Activated T-helper 2 cell treated with anti-CD3 and anti-CD28 coated beads, Interferon-gamma antibody, Interleukin-2, Interleukin-4, amounts not matched to agents 10 μg/mL and 5 μg/mL and 100 μg/mL, durations not matched to agents 14 hours and 24 hours and 36 hours (primary cell): ENCODE data around the gene SCAANT1. TPM values are rescaled to one million over a fixed set of nuclear protein-coding genes. Genes with fewer than 3 reads are reported as not detected.
A peak's percentile ranks its signal among the peaks of the same experiment; 100 is the strongest.

Source experiments
- DNase-seq: peaks from one replicate; pipeline ENCODE4 v3.0.0; 2021; ENCODE audit warnings: low spot score
- H3K27ac Mint-ChIP-seq: one replicate; pipeline ENCODE4 v1.8.0; 2021; ENCODE audit warnings: mixed read lengths
- H3K27me3 Mint-ChIP-seq: one replicate; pipeline ENCODE4 v1.8.0; 2021; ENCODE audit warnings: low read depth, mixed read lengths
- H3K36me3 Mint-ChIP-seq: one replicate; pipeline ENCODE4 v1.8.0; 2021; ENCODE audit warnings: low read depth, mixed read lengths
- H3K4me1 Mint-ChIP-seq: one replicate; pipeline ENCODE4 v1.8.0; 2021; ENCODE audit warnings: low read depth, mixed read lengths
- H3K4me3 Mint-ChIP-seq: one replicate; pipeline ENCODE4 v1.8.0; 2021; ENCODE audit warnings: low read depth, mild to moderate bottlenecking, moderate library complexity, mixed read lengths
- H3K9me3 Mint-ChIP-seq: one replicate; pipeline ENCODE4 v1.8.0; 2021; ENCODE audit warnings: mixed read lengths
- intact Hi-C: fragments of 100-400 bp; cut with micrococcal nuclease; formaldehyde crosslinking; loops from one replicate; pipeline ENCODE4 v1.15.1; 2023
- total RNA-seq: library from RNA; stranded (reverse); gene quantifications from 2 replicates; pipeline ENCODE4 v1.2.3, GENCODE V29; 2022

SCAANT1 gene
- total RNA-seq, 1 donor from 2014 or later: 1.8 TPM

DNA sequence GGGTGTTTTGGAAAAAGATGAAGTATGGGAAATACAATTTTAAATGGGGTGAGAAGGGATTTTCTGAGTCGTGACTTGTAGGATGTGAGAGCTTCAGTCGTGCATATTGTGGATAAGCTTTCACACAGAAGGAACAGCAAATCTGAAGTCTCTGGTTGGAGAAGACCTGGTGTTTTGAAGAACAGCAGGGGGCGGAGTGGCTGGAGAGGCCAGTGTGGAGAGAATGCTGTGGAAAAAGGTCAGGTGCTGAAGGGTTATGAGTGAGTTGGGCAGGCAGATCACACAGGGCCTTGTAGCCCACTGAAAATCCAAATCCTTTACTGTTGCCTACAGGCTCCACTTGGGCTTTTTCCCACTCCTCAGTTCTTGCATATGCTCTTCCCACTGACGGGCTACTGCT is 14.1 kb upstream of the SCAANT1 start:
- Mint-ChIP-seq H3K27ac (no peak overlapping the region), H3K27me3 (no peaks in the 10 kb centered on the region)

DNA sequence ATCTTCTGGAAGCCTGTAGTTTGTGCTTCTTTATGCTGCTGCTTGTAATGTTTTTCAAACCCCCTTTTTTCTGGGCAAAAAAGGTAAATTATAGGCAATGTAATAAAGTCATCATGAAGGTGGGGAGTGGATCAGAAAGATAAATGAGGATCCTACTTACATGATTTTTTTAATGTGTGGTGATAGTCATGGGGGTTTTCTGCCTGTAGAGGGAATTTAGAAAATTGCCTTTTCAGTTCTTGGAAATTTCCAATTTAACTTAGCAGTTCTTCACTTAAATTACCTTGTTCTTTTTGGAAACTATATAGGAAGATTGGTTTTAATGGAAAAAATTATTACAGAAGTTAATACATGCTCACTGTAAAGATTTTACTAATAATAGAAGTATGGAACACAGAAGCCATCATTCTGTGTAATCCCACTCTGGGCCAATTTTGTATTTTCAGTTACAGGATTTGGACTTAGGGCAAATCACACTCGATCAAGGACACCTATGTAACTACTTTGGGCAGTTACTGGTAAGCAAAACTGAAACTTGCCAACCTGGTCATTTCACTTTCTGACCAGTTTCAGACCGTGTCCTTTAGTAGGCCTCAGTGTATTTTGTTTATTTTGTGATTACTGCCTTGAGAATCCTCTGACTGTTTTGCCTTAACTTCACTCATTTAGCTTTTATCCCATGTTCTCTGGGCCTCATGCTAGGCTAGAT is 10.5 kb upstream of the SCAANT1 start:
- no peaks in the 10 kb centered on the region for H3K9me3 Mint-ChIP-seq
- H3K27me3 Mint-ChIP-seq: no peaks in the 10 kb centered on the region
- peaks cover 34% of the 10 kb centered on the region for H3K4me1 Mint-ChIP-seq
- H3K27ac Mint-ChIP-seq: no peak overlapping the region
- no peak overlapping the region for H3K4me3 Mint-ChIP-seq
- no peak for DNase-seq
- H3K36me3 Mint-ChIP-seq: peaks cover 84% of the 10 kb centered on the region
- intact Hi-C loops: no loop called here

More for the DNA sequence above, 14.1 kb upstream of the SCAANT1 start:
- no peak for DNase-seq
- Mint-ChIP-seq H3K4me1 (peaks cover 17% of the 10 kb centered on the region), H3K4me3 (no peak overlapping the region), H3K36me3 (peaks cover 72% of the 10 kb centered on the region), H3K9me3 (no peaks in the 10 kb centered on the region)
- intact Hi-C loops: no loop called here

DNA sequence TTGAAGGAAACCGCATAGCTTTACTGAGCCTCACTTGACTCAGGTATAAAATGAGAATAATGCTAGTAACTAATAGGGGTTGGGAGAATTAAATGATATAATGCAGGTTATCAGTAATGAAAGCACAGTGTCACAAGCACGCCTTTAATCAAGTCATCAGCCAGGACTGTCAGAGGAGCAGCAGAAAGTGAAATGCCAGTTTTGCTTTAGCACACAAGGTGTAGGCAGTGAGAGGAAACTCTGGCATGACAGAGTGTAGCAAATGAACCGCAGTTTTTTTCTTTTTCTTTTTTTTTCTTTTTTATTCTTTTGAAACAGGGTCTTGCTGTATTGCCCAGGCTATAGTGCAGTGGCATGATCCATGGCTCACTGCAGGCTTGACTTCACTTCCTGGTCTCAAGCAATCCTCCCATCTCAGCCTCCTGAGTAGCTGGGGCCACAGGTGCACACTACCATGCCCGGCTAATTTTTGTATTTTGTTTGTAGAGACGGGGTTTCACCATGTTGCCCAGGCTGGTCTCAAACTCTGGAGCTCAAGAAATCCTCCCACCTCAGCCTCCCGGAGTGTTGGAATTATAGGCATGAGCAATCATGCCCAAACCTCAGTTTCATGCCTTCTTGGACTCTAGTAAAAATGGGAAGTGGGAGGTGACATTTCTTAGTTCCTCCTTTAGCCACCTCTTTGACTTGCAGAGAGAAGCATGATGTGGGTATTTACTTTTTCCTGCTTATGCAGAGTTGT is 9.7 kb upstream of the SCAANT1 start:
- no peak for DNase-seq
- intact Hi-C loops: no loop called here
- H3K4me3 Mint-ChIP-seq: no peak overlapping the region
- no peak overlapping the region for H3K27ac Mint-ChIP-seq
- H3K4me1 Mint-ChIP-seq: peaks cover 37% of the 10 kb centered on the region
- peaks cover 84% of the 10 kb centered on the region for H3K36me3 Mint-ChIP-seq
- H3K27me3 Mint-ChIP-seq: no peaks in the 10 kb centered on the region
- H3K9me3 Mint-ChIP-seq: no peaks in the 10 kb centered on the region

DNA sequence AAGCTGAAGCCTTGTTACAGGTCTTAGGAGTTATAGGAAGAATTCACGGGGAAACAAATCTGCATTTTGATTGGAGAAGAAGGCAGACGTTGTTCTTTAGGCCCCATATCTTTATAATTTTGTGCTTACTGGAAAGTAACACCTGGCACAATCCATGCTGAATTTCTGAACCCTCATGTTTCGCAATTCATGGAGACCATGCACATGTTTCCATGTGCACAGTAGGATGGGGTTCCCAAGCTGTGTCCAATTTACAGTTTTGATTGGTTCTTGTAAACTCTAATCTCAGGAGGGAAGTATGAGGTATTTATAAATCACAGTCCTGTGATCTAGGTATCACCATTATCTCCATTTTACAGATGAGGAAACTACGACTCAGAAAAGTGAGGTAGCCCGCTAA is 7.8 kb upstream of the SCAANT1 start:
- peaks cover 35% of the 10 kb centered on the region for H3K4me1 Mint-ChIP-seq
- no peaks in the 10 kb centered on the region for H3K9me3 Mint-ChIP-seq
- peaks cover 79% of the 10 kb centered on the region for H3K36me3 Mint-ChIP-seq
- H3K27me3 Mint-ChIP-seq: no peaks in the 10 kb centered on the region
- H3K27ac Mint-ChIP-seq: no peak overlapping the region
- no peak overlapping the region for H3K4me3 Mint-ChIP-seq
- DNase-seq: no peak
- intact Hi-C loops: no loop called here

DNA sequence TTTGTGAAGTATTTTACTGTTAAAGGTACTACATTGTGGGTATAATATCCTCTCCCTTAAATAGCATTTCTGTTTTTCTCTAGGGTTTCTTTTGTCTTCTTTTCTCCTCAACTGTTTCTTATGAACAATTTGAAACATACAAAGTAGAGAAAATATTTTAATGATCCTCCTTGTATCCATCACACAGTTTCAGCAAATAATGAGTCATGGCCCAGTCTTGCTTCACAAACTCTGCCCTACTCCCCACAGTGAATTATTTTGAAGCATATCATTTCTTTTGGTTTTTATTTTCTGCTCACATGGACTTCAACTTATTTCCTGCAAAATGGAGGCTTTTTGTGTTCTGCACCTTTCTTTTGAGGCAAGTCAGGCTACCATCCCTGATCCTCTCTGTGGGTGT is 6.1 kb upstream of the SCAANT1 start:
- H3K36me3 Mint-ChIP-seq: peaks cover 79% of the 10 kb centered on the region
- H3K4me1 Mint-ChIP-seq: peaks cover 43% of the 10 kb centered on the region
- no peak overlapping the region for H3K4me3 Mint-ChIP-seq
- intact Hi-C loops: no loop called here
- H3K27me3 Mint-ChIP-seq: no peaks in the 10 kb centered on the region
- no peak overlapping the region for H3K27ac Mint-ChIP-seq
- H3K9me3 Mint-ChIP-seq: no peaks in the 10 kb centered on the region
- no peak for DNase-seq

DNA sequence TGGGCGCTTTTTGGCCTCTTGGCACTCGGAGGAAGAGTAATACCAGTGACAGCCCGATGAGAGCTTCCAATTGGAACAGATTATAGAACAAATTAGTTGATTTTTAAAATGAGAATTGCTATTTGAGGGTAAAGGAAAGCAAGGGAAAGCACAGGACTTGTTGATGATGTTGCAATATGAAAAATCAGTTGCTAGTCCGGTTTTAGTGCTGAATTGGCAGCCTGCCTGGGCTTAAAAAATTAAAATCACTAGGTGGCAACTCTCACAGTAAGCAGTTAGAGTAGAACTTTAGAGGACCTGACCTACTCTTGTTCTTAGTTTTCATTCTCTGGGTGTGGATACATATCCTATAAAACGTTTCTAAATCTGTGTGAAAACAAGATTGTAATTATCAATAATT is 2.1 kb upstream of the SCAANT1 start:
- Mint-ChIP-seq H3K4me3 (peak overlapping the region; percentile 30), H3K36me3 (peaks cover 54% of the 10 kb centered on the region), H3K27me3 (no peaks in the 10 kb centered on the region), H3K27ac (no peak overlapping the region), H3K4me1 (peaks cover 44% of the 10 kb centered on the region), H3K9me3 (no peaks in the 10 kb centered on the region)
- intact Hi-C loops: no loop called here
- DNase-seq: no peak

DNA sequence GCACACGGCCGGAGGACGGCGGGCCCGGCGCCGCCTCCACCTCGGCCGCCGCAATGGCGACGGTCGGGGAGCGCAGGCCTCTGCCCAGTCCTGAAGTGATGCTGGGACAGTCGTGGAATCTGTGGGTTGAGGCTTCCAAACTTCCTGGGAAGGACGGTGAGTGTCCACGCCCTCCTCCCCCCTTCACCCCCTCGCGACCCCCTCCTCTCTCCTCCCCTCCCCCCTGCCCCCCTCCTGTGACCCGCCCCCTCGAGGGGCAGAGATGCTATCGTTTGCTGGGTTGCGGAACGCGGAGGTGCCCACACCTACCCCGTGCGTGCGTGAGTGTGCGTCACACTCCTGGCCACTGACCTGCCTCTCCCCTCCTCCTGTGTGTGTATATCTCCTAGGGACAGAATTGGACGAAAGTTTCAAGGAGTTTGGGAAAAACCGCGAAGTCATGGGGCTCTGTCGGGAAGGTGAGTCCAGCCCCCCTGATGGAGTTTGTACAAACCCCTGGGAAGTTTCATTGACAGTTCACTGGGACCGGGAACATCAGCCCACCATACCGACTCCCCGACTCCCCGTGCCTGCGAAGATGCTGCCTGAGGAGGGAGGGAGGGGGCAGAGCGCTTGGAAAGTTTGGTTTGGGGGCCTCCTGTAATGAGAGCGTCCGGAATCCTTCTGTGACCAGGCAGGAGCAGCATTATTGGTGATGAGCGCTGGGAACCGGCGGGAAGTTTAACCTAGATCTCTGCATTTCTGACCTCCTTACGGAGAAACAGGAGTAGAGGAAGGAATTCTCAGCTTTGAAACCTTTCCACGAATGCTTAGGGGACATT is 795 bp upstream of the SCAANT1 start:
- Mint-ChIP-seq H3K36me3 (peaks cover 44% of the 10 kb centered on the region), H3K4me3 (peak overlapping the region; percentile 85), H3K27me3 (no peaks in the 10 kb centered on the region), H3K27ac (peak overlapping the region; percentile 93), H3K9me3 (no peaks in the 10 kb centered on the region), H3K4me1 (peaks cover 37% of the 10 kb centered on the region)
- no peak for DNase-seq
- intact Hi-C loops: no loop called here

- Mint-ChIP-seq H3K4me1 (peaks cover 32% of the 10 kb centered on the region), H3K27ac (peak overlapping the region; percentile 97), H3K27me3 (no peaks in the 10 kb centered on the region), H3K36me3 (peaks cover 32% of the 10 kb centered on the region), H3K4me3 (peak overlapping the region; percentile 94), H3K9me3 (no peaks in the 10 kb centered on the region)
- DNase-seq: no peak
- intact Hi-C loops: loop anchor here (1.0 to 2.0 kb wide), 4 partner anchors 11 to 57 kb away; no protein-coding TSS in a partner anchor
These were observed 692 bp downstream of the SCAANT1 start for GRCh38 chr3:63911509-63911872.

DNA sequence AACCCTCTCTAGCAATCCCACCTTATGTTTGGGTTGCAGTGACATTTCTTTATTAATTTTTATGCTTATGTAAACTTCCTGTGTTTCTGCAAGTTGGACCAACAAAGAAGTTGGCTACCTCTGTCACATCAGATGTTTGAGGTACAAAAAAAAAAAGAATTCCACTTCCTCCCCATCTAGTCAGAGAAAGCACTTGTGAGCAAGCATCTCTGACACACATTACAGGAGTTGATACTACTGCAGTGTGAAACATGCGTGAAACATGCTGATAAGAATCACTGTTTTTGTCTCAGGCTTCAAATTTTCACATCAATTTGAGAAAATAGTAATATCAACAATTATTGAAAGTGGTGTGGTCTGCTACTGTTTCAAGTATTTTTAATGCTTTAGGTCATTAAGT is 1.3 kb downstream of the SCAANT1 start:
- Mint-ChIP-seq H3K9me3 (no peaks in the 10 kb centered on the region), H3K36me3 (peaks cover 29% of the 10 kb centered on the region), H3K27me3 (no peaks in the 10 kb centered on the region), H3K27ac (peak overlapping the region; percentile 97), H3K4me1 (peaks cover 30% of the 10 kb centered on the region), H3K4me3 (peak overlapping the region; percentile 94)
- intact Hi-C loops: loop anchor here (1.0 to 2.0 kb wide), 4 partner anchors 11 to 58 kb away; no protein-coding TSS in a partner anchor
- no peak for DNase-seq

DNA sequence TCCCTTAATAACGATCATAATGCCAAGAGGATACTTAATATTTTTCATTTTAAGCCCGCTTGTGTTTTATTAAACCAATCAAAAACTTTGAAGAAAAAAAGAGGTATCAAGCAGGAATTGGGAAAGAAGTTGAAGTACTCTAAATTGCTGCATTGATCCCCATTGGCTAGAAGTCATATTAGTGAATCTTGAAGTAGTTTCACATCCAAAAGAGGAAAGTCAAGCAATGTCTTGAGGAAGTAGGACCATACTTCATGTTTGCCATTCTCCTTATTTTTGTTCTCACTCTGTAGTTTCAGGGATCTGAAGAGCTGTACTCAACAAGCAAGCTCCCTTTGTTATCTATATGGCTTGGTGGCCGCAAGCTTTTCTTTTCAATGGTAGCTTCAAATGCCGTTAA is 2.2 kb downstream of the SCAANT1 start:
- H3K27ac Mint-ChIP-seq: peak overlapping the region; percentile 38
- no peak overlapping the region for H3K4me3 Mint-ChIP-seq

GRCh38 chr3:63909431-63909830 is 2.8 kb downstream of the SCAANT1 start:
- peaks cover 32% of the 10 kb centered on the region for H3K4me1 Mint-ChIP-seq
- no peak for DNase-seq
- no peaks in the 10 kb centered on the region for H3K9me3 Mint-ChIP-seq
- peaks cover 27% of the 10 kb centered on the region for H3K36me3 Mint-ChIP-seq
- no peaks in the 10 kb centered on the region for H3K27me3 Mint-ChIP-seq
- H3K27ac Mint-ChIP-seq: no peak overlapping the region
- intact Hi-C loops: no loop called here
- H3K4me3 Mint-ChIP-seq: no peak overlapping the region

More for the DNA sequence above, 2.2 kb downstream of the SCAANT1 start:
- peaks cover 28% of the 10 kb centered on the region for H3K36me3 Mint-ChIP-seq
- peaks cover 32% of the 10 kb centered on the region for H3K4me1 Mint-ChIP-seq
- intact Hi-C loops: loop anchor here (2.0 kb wide), 2 partner anchors 13 to 59 kb away; no protein-coding TSS in a partner anchor
- DNase-seq: no peak
- no peaks in the 10 kb centered on the region for H3K27me3 Mint-ChIP-seq
- no peaks in the 10 kb centered on the region for H3K9me3 Mint-ChIP-seq

DNA sequence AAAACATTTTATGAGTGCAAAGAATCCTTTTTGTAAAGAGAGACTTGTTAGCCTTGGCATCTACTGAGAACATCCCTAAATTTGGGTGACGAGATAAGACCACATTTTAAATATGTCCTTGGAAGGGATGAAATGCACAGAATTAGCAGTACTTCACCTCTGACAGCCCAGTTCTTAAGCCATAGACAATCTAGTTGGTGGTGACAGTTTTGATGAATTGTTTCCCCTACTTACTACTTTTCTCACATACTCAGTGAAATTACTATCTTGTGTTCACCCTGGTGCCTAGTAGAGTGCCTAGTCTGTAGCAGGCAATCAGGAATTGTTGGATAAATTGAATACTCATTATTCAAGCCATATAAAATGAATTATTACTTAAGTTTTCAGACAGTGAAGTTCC is 3.4 kb downstream of the SCAANT1 start:
- H3K4me1 Mint-ChIP-seq: peaks cover 28% of the 10 kb centered on the region
- intact Hi-C loops: no loop called here
- no peaks in the 10 kb centered on the region for H3K9me3 Mint-ChIP-seq
- H3K4me3 Mint-ChIP-seq: no peak overlapping the region
- DNase-seq: no peak
- no peaks in the 10 kb centered on the region for H3K27me3 Mint-ChIP-seq
- H3K36me3 Mint-ChIP-seq: peaks cover 25% of the 10 kb centered on the region
- H3K27ac Mint-ChIP-seq: no peak overlapping the region
